Colon (tissue), 2 donors: Measurements from ENCODE around the gene ABCA13.
"Not testable (repeated sequence)": the region's sequence is repeated elsewhere in the genome, so short reads cannot be mapped to it uniquely, and the experiment has no call there.

ENCODE experiments used
- FAIRE-seq: peaks from 2 replicates; lab custom pipeline; 2012; peaks lifted over from hg19 to GRCh38; lab: Jason Lieb, UNC
- donor health status: control.
- donor health status: control.

Gene ABCA13

GRCh38 chr7:48173756-48174382 is 2.6 kb downstream of the ABCA13 start:
- FAIRE-seq = no peak

GRCh38 chr7:48175019-48175418 is 3.8 kb downstream of the ABCA13 start:
- FAIRE-seq = peak; percentile 36

DNA sequence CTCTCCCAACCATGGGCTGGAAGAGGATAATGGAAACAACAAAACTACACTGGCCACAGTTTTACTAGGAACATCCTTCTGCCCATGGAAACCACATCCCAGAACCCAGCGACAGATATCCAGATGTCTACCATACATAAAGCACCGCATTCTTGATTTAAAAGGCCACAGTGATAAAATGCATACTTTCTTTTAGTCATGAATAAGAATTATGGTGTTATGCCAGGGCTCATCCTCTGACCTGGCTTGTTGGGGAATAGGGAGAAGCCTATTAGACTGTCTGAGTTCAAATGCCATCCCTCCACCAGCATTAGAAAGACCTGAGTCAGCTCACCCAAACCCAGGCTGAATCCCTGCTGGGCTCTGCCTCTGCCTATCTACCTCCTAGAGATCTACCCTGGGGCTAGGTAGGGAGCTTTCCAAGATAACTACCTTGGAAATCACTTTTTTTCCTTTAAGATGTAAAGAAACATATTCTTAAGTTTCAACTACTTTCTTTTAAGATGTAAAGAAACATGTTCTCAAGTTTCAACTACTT is 5.2 kb downstream of the ABCA13 start:
- no peak for FAIRE-seq

DNA sequence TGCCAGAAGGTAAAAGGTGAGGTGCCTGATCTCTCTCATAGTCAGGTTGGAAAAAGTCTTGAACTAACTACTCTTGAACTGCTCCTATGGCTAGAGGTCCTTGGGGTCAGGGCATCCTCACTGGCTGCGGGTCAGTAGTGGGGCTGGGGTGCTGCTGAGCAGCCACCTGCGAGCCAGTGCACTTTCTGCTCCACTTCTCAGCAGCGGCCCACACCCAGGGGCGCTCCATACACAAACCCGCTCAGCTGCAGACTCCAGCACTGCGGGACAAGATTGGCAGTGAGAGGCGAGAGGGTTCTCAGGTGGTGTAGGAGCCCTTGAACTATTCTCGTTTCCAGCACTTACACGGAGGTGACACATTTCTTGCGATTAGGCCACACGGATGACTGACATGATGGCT is 6.0 kb downstream of the ABCA13 start:
- no peak for FAIRE-seq

DNA sequence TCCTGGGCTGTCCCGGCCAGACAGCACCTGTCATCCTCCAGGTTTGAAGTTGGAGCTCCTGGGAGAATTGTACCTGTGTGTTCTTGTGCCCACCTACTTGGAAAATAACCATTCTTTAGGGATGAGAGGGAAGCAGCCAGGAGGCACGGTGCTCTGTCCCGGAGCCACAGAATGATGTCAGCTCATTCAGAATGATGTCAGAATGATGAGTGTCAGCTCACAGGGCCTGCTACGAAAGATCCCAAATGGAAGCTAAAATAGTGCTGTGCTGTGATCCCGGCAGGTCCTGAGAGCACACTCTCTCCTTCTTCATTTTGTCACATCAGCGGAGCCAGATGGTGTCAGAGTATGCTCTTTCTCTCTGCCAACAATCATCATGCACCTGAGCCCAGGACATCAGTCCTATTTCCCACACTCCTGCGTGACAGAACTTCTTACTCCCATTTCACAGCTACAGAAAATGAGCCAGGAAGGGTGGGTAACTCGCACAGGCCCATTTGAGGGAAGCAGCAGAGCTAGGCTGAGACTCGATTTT is 8.3 kb downstream of the ABCA13 start:
- FAIRE-seq = no peak

DNA sequence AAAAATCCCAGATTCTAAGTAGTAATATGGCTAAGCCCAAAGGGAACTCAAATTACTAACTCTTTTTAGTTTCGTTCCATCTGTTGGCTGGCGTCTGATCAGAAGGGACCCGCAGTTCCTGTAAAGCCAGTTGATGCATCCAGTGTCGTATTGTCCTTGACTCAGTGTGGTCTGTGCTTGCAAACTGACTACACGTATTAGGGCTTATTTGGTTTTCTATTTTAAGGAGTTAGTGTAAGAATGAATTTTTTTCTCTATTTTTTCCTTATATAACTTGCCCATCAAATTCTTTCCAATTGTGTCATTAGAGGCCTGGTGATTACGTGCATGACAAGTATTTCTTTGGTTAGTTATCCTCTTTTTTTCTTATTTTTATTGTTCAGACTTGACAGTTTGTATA is 9.7 kb downstream of the ABCA13 start:
- no peak for FAIRE-seq

GRCh38 chr7:48182718-48183369 is 11.6 kb downstream of the ABCA13 start:
- no peak for FAIRE-seq

- no peak for FAIRE-seq
Observed at GRCh38 chr7:48183370-48183743, 12.1 kb downstream of the ABCA13 start.

DNA sequence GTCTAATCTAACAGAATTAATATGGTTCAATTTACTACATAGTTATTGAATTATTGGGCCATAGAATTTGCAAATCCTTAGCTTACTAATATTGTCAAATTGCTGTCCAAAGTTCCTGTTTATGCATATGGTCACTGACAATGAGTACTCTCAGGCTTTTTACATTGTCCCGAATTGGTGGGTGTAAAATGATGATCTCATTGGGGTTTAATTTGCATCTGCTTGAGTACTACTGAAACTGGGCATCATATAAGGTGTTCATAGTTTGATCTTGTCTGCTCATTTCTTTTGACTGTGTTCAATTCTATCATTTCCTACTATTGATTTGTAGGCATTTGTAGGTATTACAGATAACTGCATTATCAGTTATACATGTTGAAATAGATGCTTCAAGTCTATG is 12.7 kb downstream of the ABCA13 start:
- FAIRE-seq = no peak

DNA sequence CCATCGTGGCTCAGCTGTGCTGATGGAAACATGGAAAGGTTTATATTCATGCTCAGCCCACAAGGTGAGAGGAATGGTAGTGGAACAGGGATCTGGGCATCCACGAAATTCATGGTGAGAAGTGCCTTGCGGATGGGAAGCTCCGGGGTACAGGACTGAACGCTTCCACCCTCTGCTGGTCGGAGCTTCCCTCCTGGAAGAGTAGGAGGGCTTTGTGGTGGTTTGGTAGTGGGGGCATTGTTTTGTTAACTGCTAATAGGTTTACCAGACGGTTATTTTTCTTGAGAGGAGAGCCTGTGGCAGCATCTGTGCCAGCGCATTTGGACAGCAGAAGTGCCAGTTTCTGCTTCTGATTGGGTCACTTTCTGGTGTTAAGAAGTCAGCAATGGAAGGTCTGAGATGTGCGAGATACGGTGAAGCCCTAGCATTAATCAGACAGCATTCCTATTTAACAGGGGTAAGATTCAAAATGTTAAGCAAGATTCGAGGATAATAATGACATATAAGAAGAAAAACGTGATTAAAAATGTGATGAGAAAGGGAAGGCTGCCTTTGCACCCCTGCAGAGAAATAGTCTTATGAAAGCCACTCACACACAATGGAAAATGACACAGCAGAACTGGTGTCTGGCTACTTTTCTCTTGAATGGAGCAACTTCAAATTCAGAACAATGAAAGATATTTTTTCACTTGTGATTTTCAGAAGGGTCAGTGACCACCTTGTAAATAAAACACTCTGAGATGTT is 17.7 kb downstream of the ABCA13 start:
- FAIRE-seq = no peak

- no peak for FAIRE-seq
Observed at GRCh38 chr7:48192996-48193395, 21.7 kb downstream of the ABCA13 start.

- no peak for FAIRE-seq
Observed at GRCh38 chr7:48193421-48193820, 22.2 kb downstream of the ABCA13 start.

DNA sequence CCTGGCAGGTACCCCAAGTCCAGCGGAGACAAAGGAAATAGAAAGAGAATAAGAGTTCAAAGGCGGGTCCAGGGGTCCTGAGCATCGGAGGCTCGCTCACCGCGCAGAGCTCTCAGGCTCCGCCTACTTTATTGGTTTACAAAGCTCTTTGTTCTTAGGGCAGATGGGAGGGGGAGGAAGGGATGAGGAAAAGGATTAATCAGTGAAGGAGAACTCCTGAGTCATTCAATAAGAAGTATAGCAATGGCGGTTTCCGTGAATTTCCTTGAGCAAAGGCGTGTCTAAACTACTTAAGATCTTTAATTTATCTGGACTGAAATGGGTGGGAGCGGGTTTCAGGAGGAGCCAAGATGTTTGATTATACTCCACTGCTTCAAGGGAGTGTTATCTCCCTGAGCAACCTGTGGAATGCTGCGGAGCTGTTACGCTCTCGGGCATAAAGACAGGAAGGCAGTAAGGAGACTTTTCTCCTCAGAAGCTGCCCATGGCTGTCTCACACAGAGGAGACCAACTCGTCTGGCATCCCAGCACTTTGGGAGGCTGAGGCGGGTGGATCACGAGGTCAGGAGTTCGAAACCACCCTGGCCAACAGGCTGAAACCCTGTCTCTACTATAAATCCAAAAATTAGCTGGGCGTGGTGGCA is 29.8 kb downstream of the ABCA13 start:
- FAIRE-seq = not testable (repeated sequence)

DNA sequence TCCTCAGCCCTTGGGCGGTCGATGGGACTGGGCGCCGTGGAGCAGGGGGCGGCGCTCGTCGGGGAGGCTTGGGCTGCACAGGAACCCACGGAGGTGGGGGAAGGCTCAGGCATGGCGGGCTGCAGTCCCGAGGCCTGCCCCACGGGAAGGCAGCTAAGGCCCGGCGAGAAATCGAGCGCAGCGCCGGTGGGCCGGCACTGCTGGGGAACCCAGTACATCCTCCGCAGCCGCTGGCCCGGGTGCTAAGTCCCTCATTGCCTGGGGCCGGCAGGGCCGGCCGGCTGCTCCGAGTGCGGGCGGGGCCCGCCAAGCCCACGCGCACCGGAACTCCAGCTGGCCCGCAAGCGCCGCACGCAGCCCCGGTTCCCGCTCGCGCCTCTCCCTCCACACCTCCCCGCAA is 31.7 kb downstream of the ABCA13 start:
- FAIRE-seq = not testable (repeated sequence)

DNA sequence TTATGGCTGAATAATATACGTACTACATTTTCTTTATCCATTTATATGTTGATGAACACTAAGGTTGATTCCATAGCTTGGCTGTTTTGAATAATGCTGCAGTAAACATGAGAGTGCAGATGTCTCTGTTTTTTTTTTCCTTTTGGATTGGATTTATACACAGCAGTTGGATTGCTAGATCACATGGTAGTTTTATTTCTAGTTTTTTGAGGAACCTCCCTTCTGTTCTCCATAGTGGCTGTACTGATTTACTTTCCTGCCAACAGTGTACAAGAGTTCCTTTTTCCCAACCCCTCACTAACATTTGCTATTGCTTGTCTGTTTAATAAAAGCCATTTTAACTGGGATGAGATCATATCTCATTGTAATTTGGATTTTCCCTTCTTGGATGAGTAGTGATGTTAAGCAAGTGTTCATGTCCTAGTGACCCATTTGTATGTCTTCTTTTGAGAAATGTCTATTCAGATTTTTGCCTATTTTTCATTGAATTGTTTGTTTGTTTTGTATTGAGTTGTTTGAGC is 36.0 kb downstream of the ABCA13 start:
- FAIRE-seq = no peak

- FAIRE-seq = no peak
Observed at GRCh38 chr7:48209004-48209600, 37.8 kb downstream of the ABCA13 start.

DNA sequence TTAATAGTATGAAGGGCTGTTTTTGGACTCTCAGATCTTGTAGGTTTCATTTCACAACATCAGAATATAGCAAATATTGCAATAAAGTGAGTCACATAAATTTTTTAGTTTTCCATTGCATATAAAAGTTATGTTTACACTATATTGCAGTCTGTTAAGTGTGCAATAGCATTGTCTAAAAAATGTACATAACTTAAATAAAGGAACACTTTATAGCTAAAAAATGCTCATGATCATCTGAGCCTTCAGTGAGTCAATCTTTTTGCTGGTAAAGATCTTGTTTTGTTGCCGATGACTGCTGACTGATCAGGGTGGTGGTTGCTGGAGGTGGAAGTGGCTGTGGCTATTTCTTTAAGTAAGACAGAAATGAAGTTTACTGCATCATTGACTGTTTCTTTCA is 42.0 kb downstream of the ABCA13 start:
- FAIRE-seq = no peak

DNA sequence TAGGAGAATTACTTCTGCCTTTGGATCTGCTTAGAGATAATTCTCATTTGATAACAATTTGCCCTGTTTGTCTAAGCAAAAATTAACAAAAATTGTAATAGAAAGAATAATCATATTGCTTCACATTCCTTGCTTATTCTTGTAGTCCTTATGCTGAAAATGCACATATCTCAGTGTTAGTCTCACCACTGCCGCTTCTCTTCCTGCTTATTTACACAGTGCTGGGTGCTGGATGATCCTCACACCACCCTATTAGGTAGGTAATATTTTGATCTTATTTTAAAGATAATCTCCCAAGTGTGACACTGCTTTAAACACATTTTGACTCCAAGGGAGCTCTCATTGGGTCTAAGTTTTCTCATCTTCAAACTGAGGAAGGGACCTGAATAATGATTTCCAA is 46.0 kb downstream of the ABCA13 start:
- no peak for FAIRE-seq

GRCh38 chr7:48217753-48218152 is 46.5 kb downstream of the ABCA13 start:
- FAIRE-seq = no peak

DNA sequence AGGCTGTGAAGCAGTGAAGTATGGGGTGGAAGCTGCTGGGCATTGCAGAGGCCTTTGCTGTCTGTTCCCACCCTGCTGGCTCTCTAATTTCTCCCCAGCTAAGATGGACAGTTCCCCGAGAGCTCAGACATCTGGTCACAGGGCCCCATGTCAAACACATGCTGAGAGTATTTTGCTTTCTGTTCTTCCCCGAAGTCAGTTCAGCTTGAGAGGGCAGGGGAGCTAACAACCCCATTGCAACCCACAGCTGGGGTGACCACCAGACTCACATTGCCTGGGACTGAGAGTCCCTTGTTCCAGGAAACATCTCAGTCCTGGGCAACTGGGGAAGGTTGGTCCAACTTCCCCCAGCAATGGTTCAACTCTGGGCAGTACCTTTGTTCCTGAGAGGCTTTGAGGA is 52.8 kb downstream of the ABCA13 start:
- no peak for FAIRE-seq

DNA sequence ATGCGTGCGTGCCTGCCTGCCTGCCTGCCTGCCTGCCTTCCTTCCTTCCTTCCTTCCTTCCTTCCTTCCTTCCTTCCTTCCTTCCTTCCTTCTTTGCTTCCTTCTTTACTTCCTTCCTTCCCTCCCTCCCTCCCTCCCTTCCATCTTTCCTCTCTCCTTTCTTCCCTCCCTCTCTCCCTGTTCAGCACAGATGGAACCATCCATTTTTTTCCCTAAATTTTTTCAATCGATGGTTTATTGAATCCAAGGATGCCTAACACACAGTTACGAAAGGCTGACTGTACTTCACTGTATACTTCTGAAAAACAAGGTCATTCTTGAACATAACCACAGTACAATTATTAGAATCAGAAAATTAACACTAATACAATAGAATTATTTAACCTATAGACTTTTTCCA is 53.8 kb downstream of the ABCA13 start:
- no peak for FAIRE-seq

GRCh38 chr7:48237354-48237753 is 66.1 kb downstream of the ABCA13 start:
- FAIRE-seq = no peak
